IPS-11a (cell line): ENCODE measurements around the gene THADA.

Experiments used
- H3K4me3 ChIP-seq: one replicate; pipeline ENCODE4 v1.5.1; 2013; ENCODE audit warnings: low read depth, low read length, control low read depth

The THADA gene

GRCh38 chr2:43509886-43510285 is 86.0 kb downstream of the THADA start:
- no peak overlapping the region for H3K4me3 ChIP-seq

GRCh38 chr2:43508209-43508608 is 87.6 kb downstream of the THADA start:
- no peak overlapping the region for H3K4me3 ChIP-seq

- H3K4me3 ChIP-seq = no peak overlapping the region
These were observed 88.7 kb downstream of the THADA start for GRCh38 chr2:43507137-43507536.

GRCh38 chr2:43495727-43496126 is 100.1 kb downstream of the THADA start:
- H3K4me3 ChIP-seq = no peak overlapping the region

DNA sequence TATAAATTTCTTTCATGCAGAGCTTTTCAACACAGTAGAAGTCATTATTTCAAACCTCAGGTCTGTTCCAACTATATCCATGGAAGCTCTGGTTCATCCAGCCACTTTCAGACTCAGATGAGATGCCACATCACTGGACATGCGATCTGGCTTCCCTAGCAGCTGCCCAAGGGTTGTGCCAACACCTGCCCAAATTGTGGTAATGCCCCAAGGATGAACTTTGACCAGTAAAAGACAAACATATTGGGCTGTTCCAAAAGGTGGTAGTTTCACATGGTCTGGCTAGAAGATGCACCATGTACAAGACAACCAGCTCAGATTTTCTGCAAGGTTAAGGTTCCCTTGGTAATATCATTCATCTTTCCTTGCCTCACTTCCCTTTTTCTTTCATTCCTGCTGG is 101.9 kb downstream of the THADA start:
- H3K4me3 ChIP-seq = no peak overlapping the region

- no peak overlapping the region for H3K4me3 ChIP-seq
These were observed 104.7 kb downstream of the THADA start for GRCh38 chr2:43491065-43491639.

- no peak overlapping the region for H3K4me3 ChIP-seq
These were observed 105.5 kb downstream of the THADA start for GRCh38 chr2:43490252-43490786.

DNA sequence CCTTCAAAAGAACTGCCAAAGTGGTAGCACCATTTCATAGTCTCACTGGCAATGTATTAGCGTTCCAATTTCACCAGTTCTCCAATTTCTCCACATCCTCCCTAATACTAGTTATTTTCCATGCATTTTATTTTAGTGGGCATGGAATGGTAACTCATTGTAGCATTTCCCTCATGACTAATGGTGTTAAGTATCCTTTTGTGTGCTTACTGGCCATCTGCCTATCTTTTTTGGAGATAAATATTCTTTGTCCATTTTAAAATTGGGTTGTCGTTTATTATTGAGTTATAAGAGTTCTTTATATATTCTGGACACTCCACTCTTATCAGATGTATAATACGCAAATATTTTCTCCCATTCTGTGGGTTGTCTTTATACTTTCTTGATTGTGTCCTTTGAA is 107.1 kb downstream of the THADA start:
- no peak overlapping the region for H3K4me3 ChIP-seq

DNA sequence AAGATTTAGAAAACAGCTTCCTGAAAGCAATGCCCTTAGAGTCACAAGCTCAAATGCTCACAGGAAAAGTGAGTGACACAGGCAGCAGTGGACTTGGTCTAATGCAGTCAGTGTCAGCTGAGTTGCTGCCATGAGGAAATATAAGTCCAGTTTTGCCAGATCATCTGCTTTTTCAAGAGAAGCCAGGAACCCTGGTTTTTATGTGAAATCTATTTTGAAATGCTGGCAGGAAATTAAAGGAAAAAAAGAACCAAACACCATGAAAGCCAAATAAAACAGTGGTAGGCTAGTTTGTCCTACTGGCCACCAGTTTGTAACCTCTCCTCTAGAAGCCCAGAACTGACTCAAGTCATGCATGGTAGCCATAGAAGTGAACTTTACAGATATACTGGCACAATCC is 109.2 kb downstream of the THADA start:
- H3K4me3 ChIP-seq = no peak overlapping the region

DNA sequence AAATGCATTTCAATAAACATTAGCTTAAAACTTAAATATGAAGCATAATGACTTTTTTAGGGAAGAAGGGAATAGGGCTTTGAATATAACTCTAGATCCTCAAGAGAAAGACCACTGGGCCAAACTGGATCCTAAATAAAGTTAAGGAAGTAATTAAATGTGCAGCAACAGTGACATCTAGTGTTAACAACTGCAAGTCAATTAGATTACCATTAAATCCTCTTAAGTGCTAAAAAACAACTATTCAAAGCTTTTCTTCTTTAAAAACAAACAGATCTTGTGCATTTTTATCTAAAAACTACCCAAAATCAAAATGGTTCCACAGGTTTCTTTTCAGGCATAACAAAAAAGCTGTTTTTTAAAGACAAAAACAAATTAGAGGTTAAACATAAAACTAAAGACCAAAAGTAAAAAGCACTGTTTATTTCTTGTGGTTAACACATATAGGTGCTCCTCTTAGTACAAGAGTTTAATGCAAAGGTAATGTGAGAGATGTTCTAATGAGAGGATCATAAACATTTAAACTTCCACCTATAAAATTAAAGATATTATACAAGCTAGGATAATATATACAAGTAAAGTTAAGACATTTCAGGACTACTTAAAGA is 111.4 kb downstream of the THADA start:
- H3K4me3 ChIP-seq = no peak overlapping the region

- no peak overlapping the region for H3K4me3 ChIP-seq
These were observed 112.9 kb downstream of the THADA start for GRCh38 chr2:43482961-43483360.

DNA sequence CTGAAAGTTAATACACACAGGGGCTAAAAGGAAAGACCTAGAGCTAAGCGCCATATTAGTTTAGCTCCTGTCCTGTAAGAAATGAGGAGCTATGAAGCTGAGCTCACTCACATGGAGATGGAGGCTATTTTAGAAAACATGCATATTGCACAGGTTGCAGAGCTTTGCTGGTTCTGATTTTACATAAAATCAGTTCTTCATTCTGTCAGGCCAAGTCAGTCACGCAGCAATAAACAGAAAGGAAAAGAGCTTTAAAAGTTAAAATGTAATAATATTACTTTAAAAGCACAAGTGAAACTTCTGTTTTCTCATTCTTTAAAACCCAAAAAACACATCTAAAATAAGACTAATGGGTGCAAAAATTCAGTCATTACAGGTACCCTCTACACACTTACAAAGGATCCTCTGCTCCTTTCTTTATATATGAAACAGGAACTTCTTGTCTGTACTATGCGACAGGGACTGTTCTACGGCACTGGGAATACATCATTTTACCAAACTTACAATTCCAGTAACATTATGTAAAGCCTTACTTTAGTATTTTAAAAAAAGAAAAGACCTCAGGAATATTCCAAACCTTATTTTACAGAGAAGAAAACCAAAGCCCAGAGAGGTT is 113.8 kb downstream of the THADA start:
- H3K4me3 ChIP-seq = no peak overlapping the region

- no peak overlapping the region for H3K4me3 ChIP-seq
These were observed 115.0 kb downstream of the THADA start for GRCh38 chr2:43480874-43481273.

DNA sequence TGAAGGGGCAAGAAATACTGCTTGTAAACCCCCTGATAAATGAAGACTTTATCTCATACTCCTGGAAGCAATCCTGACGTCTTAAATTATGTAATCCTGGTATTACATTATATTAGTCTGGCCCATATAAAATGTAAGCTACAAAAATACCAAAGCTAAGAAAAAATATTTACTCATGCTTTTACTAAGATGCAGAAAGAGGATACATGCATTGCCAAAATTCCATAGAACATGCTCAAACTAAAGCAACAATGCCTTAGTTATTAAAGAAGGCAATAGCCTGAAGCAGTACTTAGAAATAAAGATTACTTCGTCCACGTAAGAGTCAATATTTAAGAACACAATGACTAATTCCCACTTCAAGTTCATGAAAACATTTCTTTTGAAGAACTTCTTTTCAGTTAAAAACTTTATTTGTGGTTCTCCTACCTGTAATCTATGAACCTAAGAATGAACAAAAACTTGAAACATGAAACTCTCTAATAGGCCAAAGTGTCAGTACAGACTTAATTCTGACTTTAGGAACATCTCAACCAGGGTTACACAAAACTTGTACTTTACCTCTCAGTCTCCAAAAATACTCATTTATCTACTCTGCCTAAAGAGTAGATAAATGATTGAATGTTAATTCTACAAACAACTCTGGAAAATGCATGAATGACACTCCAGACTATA is 117.3 kb downstream of the THADA start:
- H3K4me3 ChIP-seq = no peak overlapping the region

DNA sequence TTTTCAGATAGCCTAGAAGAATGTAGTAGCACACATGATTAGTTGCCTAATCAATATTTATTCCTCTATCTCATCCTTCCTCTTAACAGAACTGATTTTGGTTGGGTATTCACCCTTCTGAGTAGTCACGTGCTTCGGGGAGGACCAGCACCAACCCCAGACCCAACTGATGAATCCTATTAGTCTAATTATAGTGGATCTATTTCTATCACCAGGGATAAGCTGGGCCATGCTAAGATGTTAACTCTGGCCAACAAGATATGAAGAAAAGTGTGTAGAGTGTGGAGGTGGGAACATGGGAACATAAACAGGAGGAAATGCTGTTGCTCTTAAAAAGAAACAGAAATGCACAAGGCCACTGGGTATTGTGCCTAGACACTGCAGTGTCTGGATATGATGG is 119.9 kb downstream of the THADA start:
- no peak overlapping the region for H3K4me3 ChIP-seq

- no peak overlapping the region for H3K4me3 ChIP-seq
These were observed 120.5 kb downstream of the THADA start for GRCh38 chr2:43475137-43475846.

DNA sequence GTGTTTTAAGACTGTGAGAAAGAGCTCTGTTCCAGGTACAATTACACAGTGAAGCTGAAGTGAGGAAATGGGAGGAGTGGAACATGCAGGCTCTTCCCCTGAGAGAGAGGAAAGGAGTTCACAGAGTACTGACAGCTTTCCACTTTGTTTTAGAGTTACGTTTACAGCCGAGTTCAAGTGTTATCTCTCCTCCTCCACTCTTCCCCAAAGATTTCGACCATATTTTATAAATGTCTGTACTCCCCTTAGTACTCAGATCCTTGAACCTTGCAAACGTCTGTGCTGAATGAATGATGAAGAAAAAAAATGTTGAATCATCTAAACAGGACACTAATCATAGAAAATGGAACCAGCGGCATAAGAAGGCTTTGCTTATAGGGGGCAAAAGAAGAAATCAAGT is 121.6 kb downstream of the THADA start:
- no peak overlapping the region for H3K4me3 ChIP-seq

DNA sequence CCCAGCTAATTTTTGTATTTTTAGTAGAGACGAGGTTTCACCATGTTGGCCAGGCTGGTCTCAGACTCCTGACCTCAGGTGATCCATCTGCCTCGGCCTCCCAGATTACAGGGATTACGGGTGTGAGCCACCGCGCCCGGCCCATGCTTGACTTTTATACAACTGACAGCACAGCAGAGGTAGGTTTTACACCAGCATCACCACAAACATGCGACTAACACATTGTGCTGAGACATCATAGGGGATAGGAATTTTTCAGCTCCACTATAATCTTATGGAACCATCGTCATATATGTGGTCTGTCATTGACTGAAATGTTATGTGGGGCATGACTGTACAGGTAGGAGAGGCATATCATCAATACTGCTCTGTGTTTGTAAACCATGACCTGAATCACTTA is 122.1 kb downstream of the THADA start:
- H3K4me3 ChIP-seq = no peak overlapping the region

DNA sequence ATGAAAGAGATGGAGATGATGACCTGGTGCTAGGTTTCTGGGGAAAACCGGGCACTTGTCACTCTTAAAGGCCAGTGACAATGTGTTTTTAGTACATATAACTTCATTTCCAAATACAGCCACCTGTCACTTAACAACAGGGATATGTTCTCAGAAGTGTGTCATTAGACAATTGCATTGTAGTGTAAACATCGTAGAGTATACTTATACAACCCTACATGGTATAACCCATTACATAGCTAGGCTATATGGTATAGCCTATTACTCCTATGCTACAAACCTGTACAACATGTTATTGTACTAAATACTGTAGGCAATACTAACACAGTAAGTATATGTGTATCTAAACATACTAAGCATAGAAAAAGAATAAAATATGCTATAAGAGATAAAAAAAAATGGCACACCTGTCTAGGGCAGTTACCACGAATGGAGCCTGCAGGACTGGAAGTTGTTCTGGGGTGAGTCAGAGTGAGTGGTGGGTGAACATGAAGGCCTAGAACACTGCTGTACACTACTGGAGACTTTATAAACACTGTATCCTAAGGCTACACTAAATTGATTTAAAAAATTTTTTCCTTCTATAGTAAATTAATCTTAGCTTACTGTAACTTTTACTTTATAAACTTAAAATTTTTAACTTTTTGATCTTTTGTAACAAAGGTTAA is 123.2 kb downstream of the THADA start:
- H3K4me3 ChIP-seq = no peak overlapping the region

GRCh38 chr2:43469713-43470112 is 126.1 kb downstream of the THADA start:
- no peak overlapping the region for H3K4me3 ChIP-seq

GRCh38 chr2:43469094-43469493 is 126.7 kb downstream of the THADA start:
- H3K4me3 ChIP-seq = no peak overlapping the region
